Measurements from ENCODE around the gene CPNE6. TPM values are rescaled to one million over a fixed set of nuclear protein-coding genes. Genes with fewer than 3 reads are reported as not detected.

CPNE6 gene
- total and polyA plus RNA-seq, 2 of the 13 experiments (the other 11 are each of a cell fraction or from before 2014, with no cell fraction given), result not detected

DNA sequence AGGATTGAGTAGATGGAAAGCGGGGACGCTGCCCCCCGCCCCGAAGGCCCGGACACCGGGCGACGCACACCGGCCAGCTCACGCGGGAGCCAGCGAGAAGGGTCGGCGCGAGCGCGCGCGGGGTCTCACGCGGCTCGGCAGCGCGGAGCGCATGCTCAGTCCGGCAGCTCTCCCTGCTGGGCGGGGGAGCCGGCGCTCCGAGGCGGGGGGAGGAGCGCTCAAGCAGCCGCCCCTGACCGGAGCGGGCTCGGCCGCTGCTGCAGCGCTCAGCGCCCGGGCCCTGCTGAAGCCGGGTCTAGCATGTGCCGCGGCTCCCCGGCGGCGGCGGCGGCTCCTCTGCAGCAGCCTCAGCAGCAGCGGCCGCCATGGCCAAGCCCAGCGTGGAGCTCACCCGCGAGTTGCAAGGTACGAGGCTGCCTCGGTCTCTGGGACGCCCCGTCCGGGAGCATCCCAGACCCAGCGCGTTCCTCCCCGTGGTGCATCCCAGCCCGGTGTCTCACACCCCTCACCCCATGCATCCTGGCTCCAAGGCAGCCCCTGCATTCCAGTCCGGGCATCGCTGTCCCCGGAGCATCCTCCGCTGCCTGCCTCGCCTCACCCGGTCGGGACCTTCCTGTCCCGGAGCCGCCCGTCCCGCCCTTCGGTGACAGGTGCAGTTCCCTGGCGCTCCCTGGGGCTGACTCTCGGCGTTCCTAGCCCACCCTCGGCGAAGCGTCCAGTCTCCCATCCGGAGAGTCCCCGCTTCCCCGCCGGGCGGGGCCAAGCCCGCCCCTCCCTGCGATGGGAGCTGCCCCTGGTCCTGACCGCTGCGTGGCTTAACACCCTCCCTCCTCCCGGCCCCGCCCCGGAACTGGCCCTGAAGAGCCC is 19.3 kb upstream of the CPNE6 start, which contains the start of gene CARMIL3 (continued):
- no peak for TF ChIP-seq LRRFIP1 (CRISPR knock-in tag; conservative IDR thresholded peaks at IDR 0.05)
- TF ChIP-seq HES4 (CRISPR knock-in tag; IDR thresholded peaks at IDR 0.05; ENCODE audit: borderline replicate concordance), result peak; percentile 83
- peak; percentile 56; the same call in 1 of the 2 replicates for TF ChIP-seq KAT8 (CRISPR knock-in tag; IDR thresholded peaks at IDR 0.05)
- TF ChIP-seq ZNF891 (CRISPR knock-in tag; IDR thresholded peaks at IDR 0.05), result no peak; the same call in 1 of the 2 replicates
- TF ChIP-seq ERF (CRISPR knock-in tag; IDR thresholded peaks at IDR 0.05), result peak; percentile 58
- TF ChIP-seq, protein P1, sequence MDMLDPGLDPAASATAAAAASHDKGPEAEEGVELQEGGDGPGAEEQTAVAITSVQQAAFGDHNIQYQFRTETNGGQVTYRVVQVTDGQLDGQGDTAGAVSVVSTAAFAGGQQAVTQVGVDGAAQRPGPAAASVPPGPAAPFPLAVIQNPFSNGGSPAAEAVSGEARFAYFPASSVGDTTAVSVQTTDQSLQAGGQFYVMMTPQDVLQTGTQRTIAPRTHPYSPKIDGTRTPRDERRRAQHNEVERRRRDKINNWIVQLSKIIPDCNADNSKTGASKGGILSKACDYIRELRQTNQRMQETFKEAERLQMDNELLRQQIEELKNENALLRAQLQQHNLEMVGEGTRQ (IDR thresholded peaks at IDR 0.05; ENCODE audit: low read depth, low read length), result no peak
- TF ChIP-seq, protein P1 (CRISPR knock-in tag; IDR thresholded peaks at IDR 0.05; ENCODE audit: borderline replicate concordance), result no peak; the same call in 1 of the 2 replicates
- no peak for TF ChIP-seq EP300 (IDR thresholded peaks at IDR 0.05; ENCODE audit: low read depth in 2 of 2, low read length in 2 of 2)
- TF ChIP-seq EP300 (CRISPR knock-in tag; IDR thresholded peaks at IDR 0.05; ENCODE audit: borderline replicate concordance), result no peak
- TF ChIP-seq, protein P2, sequence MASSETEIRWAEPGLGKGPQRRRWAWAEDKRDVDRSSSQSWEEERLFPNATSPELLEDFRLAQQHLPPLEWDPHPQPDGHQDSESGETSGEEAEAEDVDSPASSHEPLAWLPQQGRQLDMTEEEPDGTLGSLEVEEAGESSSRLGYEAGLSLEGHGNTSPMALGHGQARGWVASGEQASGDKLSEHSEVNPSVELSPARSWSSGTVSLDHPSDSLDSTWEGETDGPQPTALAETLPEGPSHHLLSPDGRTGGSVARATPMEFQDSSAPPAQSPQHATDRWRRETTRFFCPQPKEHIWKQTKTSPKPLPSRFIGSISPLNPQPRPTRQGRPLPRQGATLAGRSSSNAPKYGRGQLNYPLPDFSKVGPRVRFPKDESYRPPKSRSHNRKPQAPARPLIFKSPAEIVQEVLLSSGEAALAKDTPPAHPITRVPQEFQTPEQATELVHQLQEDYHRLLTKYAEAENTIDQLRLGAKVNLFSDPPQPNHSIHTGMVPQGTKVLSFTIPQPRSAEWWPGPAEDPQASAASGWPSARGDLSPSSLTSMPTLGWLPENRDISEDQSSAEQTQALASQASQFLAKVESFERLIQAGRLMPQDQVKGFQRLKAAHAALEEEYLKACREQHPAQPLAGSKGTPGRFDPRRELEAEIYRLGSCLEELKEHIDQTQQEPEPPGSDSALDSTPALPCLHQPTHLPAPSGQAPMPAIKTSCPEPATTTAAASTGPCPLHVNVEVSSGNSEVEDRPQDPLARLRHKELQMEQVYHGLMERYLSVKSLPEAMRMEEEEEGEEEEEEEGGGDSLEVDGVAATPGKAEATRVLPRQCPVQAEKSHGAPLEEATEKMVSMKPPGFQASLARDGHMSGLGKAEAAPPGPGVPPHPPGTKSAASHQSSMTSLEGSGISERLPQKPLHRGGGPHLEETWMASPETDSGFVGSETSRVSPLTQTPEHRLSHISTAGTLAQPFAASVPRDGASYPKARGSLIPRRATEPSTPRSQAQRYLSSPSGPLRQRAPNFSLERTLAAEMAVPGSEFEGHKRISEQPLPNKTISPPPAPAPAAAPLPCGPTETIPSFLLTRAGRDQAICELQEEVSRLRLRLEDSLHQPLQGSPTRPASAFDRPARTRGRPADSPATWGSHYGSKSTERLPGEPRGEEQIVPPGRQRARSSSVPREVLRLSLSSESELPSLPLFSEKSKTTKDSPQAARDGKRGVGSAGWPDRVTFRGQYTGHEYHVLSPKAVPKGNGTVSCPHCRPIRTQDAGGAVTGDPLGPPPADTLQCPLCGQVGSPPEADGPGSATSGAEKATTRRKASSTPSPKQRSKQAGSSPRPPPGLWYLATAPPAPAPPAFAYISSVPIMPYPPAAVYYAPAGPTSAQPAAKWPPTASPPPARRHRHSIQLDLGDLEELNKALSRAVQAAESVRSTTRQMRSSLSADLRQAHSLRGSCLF (CRISPR knock-in tag; IDR thresholded peaks at IDR 0.05; ENCODE audit: borderline replicate concordance), result no peak
- no peak for TF ChIP-seq FOXK2 (IDR thresholded peaks at IDR 0.05)
- TF ChIP-seq YY1 (IDR thresholded peaks at IDR 0.05; ENCODE audit: insufficient read depth, insufficient replicate concordance, low read depth, low read length), result peak; percentile 49
- TF ChIP-seq BRF2 (CRISPR knock-in tag; IDR thresholded peaks at IDR 0.05), result no peak; the same call in 1 of the 2 replicates
- no peak for TF ChIP-seq GLMP (CRISPR knock-in tag; IDR thresholded peaks at IDR 0.05; ENCODE audit: borderline replicate concordance)
- no peak for TF ChIP-seq ZNF326 (CRISPR knock-in tag; IDR thresholded peaks at IDR 0.05; ENCODE audit: borderline replicate concordance)
- TF ChIP-seq STAG1 (CRISPR knock-in tag; IDR thresholded peaks at IDR 0.05), result peak; percentile 14; the same call in 1 of the 2 replicates

Measured in HepG2 (cell line).